Uterus (tissue), 4 donors: ENCODE measurements around the gene APOBEC2. TPM values are rescaled to one million over a fixed set of nuclear protein-coding genes. Genes with fewer than 3 reads are reported as not detected.
"Not testable (repeated sequence)": the region's sequence is repeated elsewhere in the genome, so short reads cannot be mapped to it uniquely, and the experiment has no call there.

Experiments used
- DNase-seq, 2 donors: peaks; one replicate each; pipeline ENCODE4 v3.0.0-alpha.2; 2019 to 2020
- H3K27ac ChIP-seq, 2 donors: fragments of 200-600 bp; sonication (generic); 1 replicate in 1 of 2; 2 replicates in 1 of 2; pipeline ENCODE4 v1.5.1; 2016 to 2018
- H3K27me3 ChIP-seq, 2 donors: fragments of 200-600 bp; sonication (generic); one replicate each; pipeline ENCODE4 v1.5.1; 2018 to 2019; ENCODE audit warnings: control low read depth in 1 of 2
- H3K36me3 ChIP-seq, 2 donors: fragments of 200-600 bp; sonication (generic); one replicate each; pipeline ENCODE4 v1.5.1; 2019; ENCODE audit warnings: control low read depth in 1 of 2
- H3K4me1 ChIP-seq, 2 donors: fragments of 200-600 bp; sonication (generic); one replicate each; pipeline ENCODE4 v1.5.1; 2018 to 2019; ENCODE audit warnings: control low read depth in 1 of 2
- H3K4me3 ChIP-seq, 2 donors: fragments of 200-600 bp; sonication (generic); 1 replicate in 1 of 2; 2 replicates in 1 of 2; pipeline ENCODE4 v1.5.1; 2018 to 2019; ENCODE audit warnings: mild to moderate bottlenecking in 1 of 2
- H3K9me3 ChIP-seq, 2 donors: fragments of 200-600 bp; sonication (generic); one replicate each; pipeline ENCODE4 v1.5.1; 2019; ENCODE audit warnings: control low read depth in 1 of 2
- POLR2A ChIP-seq, 2 donors: fragments of 450-650 bp; IDR thresholded peaks; one replicate each; pipeline ENCODE4 v1.6.1; 2016; ENCODE audit warnings: antibody characterized with exemption in 2 of 2, mild to moderate bottlenecking in 1 of 2, moderate library complexity in 1 of 2
- intact Hi-C: fragments of 100-400 bp; cut with DNase I; formaldehyde crosslinking; loops from one replicate; pipeline ENCODE4 v1.15.1; 2023; ENCODE audit warnings: low total_unique reads
- total RNA-seq, 4 donors: library from RNA; depleted of rRNA in 3 of 4; stranded (reverse); fragments of >200 nt in 3 of 4; gene quantifications; one replicate each; pipeline versions ENCODE4 v1.1.0 to v1.2.4, GENCODE V29; 2014 to 2023
- TF ChIP-seq, protein P1 (sequence below), 4 experiments: fragments of 200-600 bp in 2 of 4; fragments of 450-650 bp in 2 of 4; sonication (generic) in 2 of 4; IDR thresholded peaks; one replicate each; pipeline ENCODE4 v1.5.1; 2016 to 2019; ENCODE audit warnings: antibody characterized with exemption in 4 of 4, mild to moderate bottlenecking in 2 of 4, moderate library complexity in 1 of 4
- donor health status: DM: yes; HTN: yes; CAD: no.

APOBEC2 gene
- total RNA-seq, 4 donors from 2014 or later: not detected

DNA sequence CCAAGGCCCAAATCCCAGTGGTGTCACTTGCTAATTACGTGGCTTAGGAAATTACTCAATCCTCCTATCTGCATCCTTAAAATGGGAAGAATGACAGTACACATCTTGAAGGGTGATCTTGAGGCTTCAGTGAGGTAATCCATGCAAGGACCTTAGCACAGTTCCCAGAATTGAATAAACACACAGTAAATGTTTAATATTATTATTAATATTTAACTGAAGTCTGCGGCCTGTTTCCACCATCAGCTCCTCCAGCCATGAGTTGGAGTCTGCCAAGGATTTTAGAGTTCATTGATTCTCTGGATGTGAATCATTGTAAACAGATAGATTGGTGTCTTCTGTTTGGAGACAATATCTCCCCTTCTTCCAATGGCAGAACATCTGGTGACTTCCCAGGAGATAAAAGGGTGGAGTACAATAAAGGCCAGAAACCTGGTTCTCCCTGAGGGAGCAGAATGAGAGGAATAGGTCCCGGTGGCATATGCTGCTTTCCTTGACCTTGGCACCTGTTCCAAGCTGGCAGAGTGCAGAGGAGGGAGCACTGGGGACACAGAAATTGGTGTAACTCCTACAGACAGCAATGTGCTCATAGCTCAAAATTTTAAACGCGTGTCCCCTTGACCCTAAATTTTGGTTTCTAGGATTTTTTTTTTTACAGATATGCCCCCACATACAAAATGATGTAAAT, 39.4 kb upstream of the APOBEC2 start:
- intact Hi-C loops: no loop called here
- H3K27ac ChIP-seq: no peak overlapping the region
- H3K9me3 ChIP-seq: no peaks in the 10 kb centered on the region
- TF ChIP-seq, protein P1, sequence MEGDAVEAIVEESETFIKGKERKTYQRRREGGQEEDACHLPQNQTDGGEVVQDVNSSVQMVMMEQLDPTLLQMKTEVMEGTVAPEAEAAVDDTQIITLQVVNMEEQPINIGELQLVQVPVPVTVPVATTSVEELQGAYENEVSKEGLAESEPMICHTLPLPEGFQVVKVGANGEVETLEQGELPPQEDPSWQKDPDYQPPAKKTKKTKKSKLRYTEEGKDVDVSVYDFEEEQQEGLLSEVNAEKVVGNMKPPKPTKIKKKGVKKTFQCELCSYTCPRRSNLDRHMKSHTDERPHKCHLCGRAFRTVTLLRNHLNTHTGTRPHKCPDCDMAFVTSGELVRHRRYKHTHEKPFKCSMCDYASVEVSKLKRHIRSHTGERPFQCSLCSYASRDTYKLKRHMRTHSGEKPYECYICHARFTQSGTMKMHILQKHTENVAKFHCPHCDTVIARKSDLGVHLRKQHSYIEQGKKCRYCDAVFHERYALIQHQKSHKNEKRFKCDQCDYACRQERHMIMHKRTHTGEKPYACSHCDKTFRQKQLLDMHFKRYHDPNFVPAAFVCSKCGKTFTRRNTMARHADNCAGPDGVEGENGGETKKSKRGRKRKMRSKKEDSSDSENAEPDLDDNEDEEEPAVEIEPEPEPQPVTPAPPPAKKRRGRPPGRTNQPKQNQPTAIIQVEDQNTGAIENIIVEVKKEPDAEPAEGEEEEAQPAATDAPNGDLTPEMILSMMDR (IDR thresholded peaks at IDR 0.05): no peak
- TF ChIP-seq POLR2A (IDR thresholded peaks at IDR 0.05): no peak
- H3K4me3 ChIP-seq: no peak overlapping the region
- no peaks in the 10 kb centered on the region for H3K27me3 ChIP-seq
- no peak for DNase-seq
- no peaks in the 10 kb centered on the region for H3K4me1 ChIP-seq
- no peaks in the 10 kb centered on the region for H3K36me3 ChIP-seq

DNA sequence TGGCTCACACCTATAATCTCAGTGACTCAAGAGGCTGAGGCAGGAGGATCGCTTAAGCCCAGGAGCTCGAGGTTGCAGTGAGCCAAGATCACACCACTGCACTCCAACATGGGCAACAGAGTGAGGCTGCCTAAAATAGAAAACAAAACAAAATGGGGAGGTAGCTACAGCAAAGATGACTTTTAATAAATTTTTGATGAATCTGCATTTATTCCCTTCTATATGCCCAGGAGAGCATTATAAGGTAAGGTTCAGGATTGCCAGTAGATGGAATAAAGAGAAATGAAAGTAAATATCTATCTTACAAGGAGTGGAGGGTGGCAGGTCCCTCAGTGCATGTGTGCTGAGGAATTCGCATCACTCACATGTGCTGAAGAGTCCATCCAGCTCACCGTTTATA, 38.2 kb upstream of the APOBEC2 start:
- no peaks in the 10 kb centered on the region for H3K27me3 ChIP-seq
- DNase-seq: no peak
- H3K4me3 ChIP-seq: no peak overlapping the region
- no peak overlapping the region for H3K27ac ChIP-seq
- no peaks in the 10 kb centered on the region for H3K4me1 ChIP-seq
- intact Hi-C loops: no loop called here
- no peaks in the 10 kb centered on the region for H3K36me3 ChIP-seq
- no peaks in the 10 kb centered on the region for H3K9me3 ChIP-seq
- no peak for TF ChIP-seq POLR2A (IDR thresholded peaks at IDR 0.05)
- TF ChIP-seq, protein P1 (IDR thresholded peaks at IDR 0.05): no peak

GRCh38 chr6:41015860-41016259, 37.1 kb upstream of the APOBEC2 start:
- H3K27ac ChIP-seq, intact Hi-C loops, H3K4me1 ChIP-seq, H3K9me3 ChIP-seq, H3K36me3 ChIP-seq, DNase-seq, H3K4me3 ChIP-seq, H3K27me3 ChIP-seq: not testable (repeated sequence)

DNA sequence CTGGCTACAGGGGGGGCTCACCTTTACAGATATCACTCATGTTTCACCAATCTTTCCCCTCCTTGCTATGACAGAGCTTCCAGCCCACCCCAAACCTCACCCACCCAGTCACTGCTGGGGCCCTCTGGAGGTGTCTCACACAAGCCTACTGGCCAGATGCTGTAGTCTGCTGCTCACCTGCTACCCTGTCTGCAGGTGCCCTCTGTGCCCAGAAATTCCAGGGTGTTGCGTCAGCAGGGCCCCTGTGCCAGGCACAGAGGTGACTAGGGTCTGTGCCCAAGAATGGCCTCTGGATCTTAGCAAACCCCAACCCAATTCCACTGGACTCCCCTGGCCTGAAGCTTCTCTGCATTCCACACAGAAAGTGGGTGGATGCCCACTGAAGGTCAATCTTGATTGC, 35.3 kb upstream of the APOBEC2 start:
- TF ChIP-seq, protein P1 (IDR thresholded peaks at IDR 0.05): no peak
- no peak for TF ChIP-seq POLR2A (IDR thresholded peaks at IDR 0.05)
- intact Hi-C loops: no loop called here
- Histone ChIP-seq H3K36me3 (no peaks in the 10 kb centered on the region), H3K4me3 (no peak overlapping the region), H3K27me3 (no peaks in the 10 kb centered on the region), H3K27ac (no peak overlapping the region), H3K4me1 (no peaks in the 10 kb centered on the region), H3K9me3 (no peaks in the 10 kb centered on the region)
- DNase-seq: no peak

GRCh38 chr6:41021832-41022231, 31.2 kb upstream of the APOBEC2 start:
- no peak for DNase-seq
- Histone ChIP-seq H3K27ac (no peak overlapping the region), H3K9me3 (no peaks in the 10 kb centered on the region), H3K27me3 (no peaks in the 10 kb centered on the region), H3K4me1 (no peaks in the 10 kb centered on the region), H3K4me3 (no peak overlapping the region), H3K36me3 (no peaks in the 10 kb centered on the region)
- TF ChIP-seq, protein P1 (IDR thresholded peaks at IDR 0.05): no peak
- TF ChIP-seq POLR2A (IDR thresholded peaks at IDR 0.05): no peak
- intact Hi-C loops: no loop called here

GRCh38 chr6:41022294-41022693, 30.7 kb upstream of the APOBEC2 start:
- Histone ChIP-seq H3K4me1 (no peaks in the 10 kb centered on the region), H3K27me3 (no peaks in the 10 kb centered on the region), H3K4me3 (no peak overlapping the region), H3K36me3 (no peaks in the 10 kb centered on the region), H3K27ac (no peak overlapping the region), H3K9me3 (no peaks in the 10 kb centered on the region)
- TF ChIP-seq, protein P1 (IDR thresholded peaks at IDR 0.05): no peak
- intact Hi-C loops: no loop called here
- DNase-seq: no peak
